ENCODE results near the gene YEATS2.
"Not testable (repeated sequence)": the region's sequence is repeated elsewhere in the genome, so short reads cannot be mapped to it uniquely, and the experiment has no call there.

DNA sequence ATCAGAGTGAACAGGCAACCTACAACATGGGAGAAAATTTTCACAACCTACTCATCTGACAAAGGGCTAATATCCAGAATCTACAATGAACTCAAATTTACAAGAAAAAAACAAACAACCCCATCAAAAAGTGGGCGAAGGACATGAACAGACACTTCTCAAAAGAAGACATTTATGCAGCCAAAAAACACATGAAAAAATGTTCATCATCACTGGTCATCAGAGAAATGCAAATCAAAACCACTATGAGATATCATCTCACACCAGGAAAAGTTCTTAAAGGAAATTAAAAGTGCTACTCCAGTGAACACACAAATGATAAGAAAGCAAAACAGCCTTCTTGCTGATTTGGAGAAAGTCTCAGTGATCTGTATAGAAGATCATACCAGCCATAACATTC is 42.6 kb downstream of the YEATS2 start:
- TF ChIP-seq POLR2A, POLR2AphosphoS5, POU2F2, SPI1 (IDR thresholded peaks at IDR 0.05; ENCODE audit: low read depth, low read length): not testable (repeated sequence)

Measured in GM12891 (cell line).